HS-5 (cell line): ENCODE measurements around the gene BABAM2.
"Not testable (repeated sequence)": the region's sequence is repeated elsewhere in the genome, so short reads cannot be mapped to it uniquely, and the experiment has no call there.

Experiments used
- DNase-seq: peaks from one replicate; pipeline ENCODE4 v3.0.0-alpha.2; 2012; ENCODE audit warnings: low read depth

Gene BABAM2

GRCh38 chr2:28251337-28251736 lies 360.8 kb downstream of the BABAM2 start:
- DNase-seq, result no peak

- no peak for DNase-seq
Measured at GRCh38 chr2:28252311-28252710, 361.8 kb downstream of the BABAM2 start.

- no peak for DNase-seq
Measured at GRCh38 chr2:28253543-28253942, 363.0 kb downstream of the BABAM2 start.

GRCh38 chr2:28255231-28255630 lies 364.7 kb downstream of the BABAM2 start:
- not testable (repeated sequence) for DNase-seq

GRCh38 chr2:28257182-28257581 lies 366.7 kb downstream of the BABAM2 start:
- DNase-seq, result no peak

GRCh38 chr2:28259226-28259625 lies 368.7 kb downstream of the BABAM2 start:
- not testable (repeated sequence) for DNase-seq

- DNase-seq, result no peak
Measured at GRCh38 chr2:28263690-28264089, 373.2 kb downstream of the BABAM2 start.

GRCh38 chr2:28267282-28267681 lies 376.8 kb downstream of the BABAM2 start:
- no peak for DNase-seq

GRCh38 chr2:28268386-28268785 lies 377.9 kb downstream of the BABAM2 start:
- DNase-seq, result no peak

GRCh38 chr2:28269019-28269784 lies 378.7 kb downstream of the BABAM2 start:
- no peak for DNase-seq

- no peak for DNase-seq
Measured at GRCh38 chr2:28270456-28271152, 380.1 kb downstream of the BABAM2 start.

- DNase-seq, result no peak
Measured at GRCh38 chr2:28271231-28271918, 380.8 kb downstream of the BABAM2 start.

- no peak for DNase-seq
Measured at GRCh38 chr2:28271919-28272250, 381.4 kb downstream of the BABAM2 start.

GRCh38 chr2:28273751-28274150 lies 383.2 kb downstream of the BABAM2 start:
- DNase-seq, result no peak

- DNase-seq, result peak; percentile 90
Measured at GRCh38 chr2:28274911-28275685, 384.6 kb downstream of the BABAM2 start.

- peak; percentile 97 for DNase-seq
Measured at GRCh38 chr2:28276076-28276618, 385.6 kb downstream of the BABAM2 start.

- no peak for DNase-seq
Measured at GRCh38 chr2:28276807-28277206, 386.3 kb downstream of the BABAM2 start.

- DNase-seq, result no peak
Measured at GRCh38 chr2:28277466-28277865, 386.9 kb downstream of the BABAM2 start.

- no peak for DNase-seq
Measured at GRCh38 chr2:28279371-28279770, 388.8 kb downstream of the BABAM2 start.

GRCh38 chr2:28280619-28281018 lies 390.1 kb downstream of the BABAM2 start:
- DNase-seq, result no peak

GRCh38 chr2:28281739-28282138 lies 391.2 kb downstream of the BABAM2 start:
- no peak for DNase-seq

GRCh38 chr2:28282248-28282647 lies 391.7 kb downstream of the BABAM2 start:
- DNase-seq, result no peak
